HEK293T (cell line): ENCODE measurements around the gene DCPS.

Experiments
- ARNT ChIP-seq: fragments of 450-650 bp; IDR thresholded peaks from 2 replicates; pipeline ENCODE4 v1.6.1; 2017; ENCODE audit warnings: mild to moderate bottlenecking
- BHLHE40 ChIP-seq: fragments of 450-650 bp; IDR thresholded peaks from 2 replicates; pipeline ENCODE4 v1.6.1; 2016; ENCODE audit warnings: mild to moderate bottlenecking, moderate library complexity, borderline replicate concordance
- ELF4 ChIP-seq: fragments of 450-650 bp; IDR thresholded peaks from 2 replicates; pipeline ENCODE4 v1.6.1; 2017; ENCODE audit warnings: antibody characterized with exemption
- FOXK2 ChIP-seq: fragments of 450-650 bp; IDR thresholded peaks from 2 replicates; pipeline ENCODE4 v1.6.1; 2016; ENCODE audit warnings: mild to moderate bottlenecking
- FOXM1 ChIP-seq: fragments of 450-650 bp; IDR thresholded peaks from 2 replicates; pipeline ENCODE4 v1.6.1; 2017; ENCODE audit warnings: mild to moderate bottlenecking, borderline replicate concordance
- HDGF ChIP-seq: fragments of 450-650 bp; IDR thresholded peaks from 2 replicates; pipeline ENCODE4 v1.6.1; 2017; ENCODE audit warnings: antibody characterized with exemption, borderline replicate concordance
- L3MBTL2 ChIP-seq: fragments of 450-650 bp; conservative IDR thresholded peaks from 2 replicates; pipeline ENCODE4 v1.6.1; 2016; ENCODE audit warnings: mild to moderate bottlenecking
- NFRKB ChIP-seq: fragments of 450-650 bp; IDR thresholded peaks from 2 replicates; pipeline ENCODE4 v1.6.1; 2016; ENCODE audit warnings: mild to moderate bottlenecking, moderate library complexity
- SP1 ChIP-seq: fragments of 450-650 bp; IDR thresholded peaks from 2 replicates; pipeline ENCODE4 v1.6.1; 2017
- SUZ12 ChIP-seq: fragments of 450-650 bp; IDR thresholded peaks from 2 replicates; pipeline ENCODE4 v1.6.1; 2016; ENCODE audit warnings: mild to moderate bottlenecking
- TARDBP ChIP-seq: fragments of 450-650 bp; IDR thresholded peaks from 2 replicates; pipeline ENCODE4 v1.6.1; 2016
- ZNF384 ChIP-seq: fragments of 450-650 bp; IDR thresholded peaks from 2 replicates; pipeline ENCODE4 v1.6.1; 2016

GRCh38 chr11:126363706-126364248, 59.9 kb downstream of the DCPS start:
- TF ChIP-seq ARNT (no peak), TARDBP (no peak), FOXK2 (no peak), SP1 (no peak), L3MBTL2 (no peak), NFRKB (no peak), ELF4 (no peak), FOXM1 (no peak), SUZ12 (no peak), BHLHE40 (no peak), ZNF384 (no peak), HDGF (no peak)
